Renal cortex interstitium (tissue), 3 donors: Measurements from ENCODE around the gene MACROH2A1. TPM values are rescaled to one million over a fixed set of nuclear protein-coding genes. Genes with fewer than 3 reads are reported as not detected.

Source experiments
- polyA plus RNA-seq, 3 donors: library from polyadenylated mRNA; unstranded; fragments of 120-200 nt; gene quantifications; one replicate each; pipeline ENCODE4 v1.2.1, GENCODE V29; 2013; ENCODE audit not compliant: insufficient read length in 3 of 3

MACROH2A1 gene
- polyA plus RNA-seq, 3 donors = 217 to 227 (median 226) TPM

Other genes with a start within 250 kb of the MACROH2A1 start
- gene DCANP1, start 48.1 kb upstream of the MACROH2A1 start, polyA plus RNA-seq = under 1 TPM in 2 of 3 donors, not detected in 1; 0.09 to 0.14 TPM
- under 1 TPM; 0.14 to 0.24 (median 0.23) TPM for gene TIFAB, start 53.1 kb upstream of the MACROH2A1 start, polyA plus RNA-seq
- not detected for gene NEUROG1, start 136.7 kb upstream of the MACROH2A1 start, polyA plus RNA-seq
- 10 to 100 TPM; 21.2 to 47.8 (median 22.4) TPM for gene CXCL14, start 179.8 kb upstream of the MACROH2A1 start, polyA plus RNA-seq